Stimulated activated CD8-positive, alpha-beta memory T cell treated with anti-CD3 and anti-CD28 coated beads, Interleukin-15, amount 100 ng/mL, for 48 hours (primary cell): ENCODE measurements around the gene CTBS.

ENCODE experiments used
- DNase-seq, 2 donors: peaks; one replicate each; pipeline ENCODE4 v3.0.0-alpha.2; 2020; ENCODE audit warnings: low read depth in 2 of 2

Gene CTBS

DNA sequence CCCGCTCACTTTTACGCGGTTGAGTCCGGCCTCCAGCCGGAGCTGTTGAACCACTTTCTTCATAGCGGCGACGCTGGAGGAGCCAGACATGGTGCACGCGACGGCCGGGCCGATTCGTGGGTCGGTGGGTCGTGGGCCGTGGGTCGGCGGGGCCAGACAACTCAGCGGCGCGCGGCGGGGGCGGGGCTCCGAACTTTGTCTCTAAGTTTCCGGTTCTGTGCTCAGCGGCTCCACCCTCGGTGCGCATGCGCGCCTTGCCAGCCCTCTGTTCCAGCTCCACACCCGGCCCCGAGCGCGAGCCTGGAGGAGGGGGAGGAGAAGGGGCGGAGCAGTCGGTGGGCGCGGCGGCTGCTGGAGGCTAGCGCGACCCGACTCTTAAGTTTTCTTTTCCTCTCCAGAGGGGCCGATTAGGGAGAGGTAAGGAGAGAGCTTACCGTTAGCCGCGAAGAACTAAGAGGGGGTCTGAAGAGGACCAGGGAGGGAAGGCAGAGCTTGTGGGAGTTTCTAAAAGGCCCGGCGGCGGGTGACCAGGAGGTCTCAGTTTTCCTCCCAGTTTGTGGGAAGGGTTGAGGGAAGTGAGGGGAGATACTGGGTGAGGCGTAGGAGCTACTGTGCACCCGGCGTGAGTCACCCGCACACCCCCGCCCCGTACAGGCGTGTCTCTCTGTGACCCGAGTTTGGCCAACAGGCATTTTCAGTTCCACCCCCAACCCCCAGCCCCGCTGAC, 68.1 kb downstream of the CTBS start, which contains the start of the genes GNG5 and SPATA1:
Gene GNG5 (minus strand): TSS at position 580 of the 727 bp plus-strand sequence. CDS start 490 bp downstream, at position 90.
Gene SPATA1 (plus strand): TSS at position 385 of the 727 bp plus-strand sequence. CDS start 9,974 bp downstream, outside the sequence.
- DNase-seq = peak; percentile 96 to 97

DNA sequence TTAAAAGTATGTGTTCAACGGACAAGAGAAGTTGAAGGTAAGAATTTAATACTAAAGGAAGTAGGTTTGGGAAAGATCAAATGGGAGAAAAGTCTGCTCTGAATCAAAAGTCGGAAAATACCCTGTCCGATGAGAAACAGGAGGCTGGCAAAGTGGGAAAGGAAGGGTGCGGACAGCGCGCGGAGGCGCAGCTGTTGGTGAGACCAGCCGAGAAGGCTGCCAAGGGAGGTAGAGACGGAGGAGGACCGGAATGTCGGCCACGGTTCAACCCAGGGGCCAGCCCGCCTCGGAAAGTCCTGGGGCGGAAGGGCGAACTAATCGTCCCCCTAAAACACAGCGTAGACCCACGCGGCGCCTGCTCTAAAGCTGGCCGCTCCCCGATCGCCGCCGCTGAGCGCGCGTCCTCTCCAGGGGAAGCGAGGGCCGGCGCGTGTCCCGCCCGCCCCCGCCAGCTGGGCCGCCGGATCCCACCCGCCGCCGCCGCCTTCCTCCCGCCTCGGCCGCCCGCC, 68.7 kb downstream of the CTBS start:
- DNase-seq = no peak

DNA sequence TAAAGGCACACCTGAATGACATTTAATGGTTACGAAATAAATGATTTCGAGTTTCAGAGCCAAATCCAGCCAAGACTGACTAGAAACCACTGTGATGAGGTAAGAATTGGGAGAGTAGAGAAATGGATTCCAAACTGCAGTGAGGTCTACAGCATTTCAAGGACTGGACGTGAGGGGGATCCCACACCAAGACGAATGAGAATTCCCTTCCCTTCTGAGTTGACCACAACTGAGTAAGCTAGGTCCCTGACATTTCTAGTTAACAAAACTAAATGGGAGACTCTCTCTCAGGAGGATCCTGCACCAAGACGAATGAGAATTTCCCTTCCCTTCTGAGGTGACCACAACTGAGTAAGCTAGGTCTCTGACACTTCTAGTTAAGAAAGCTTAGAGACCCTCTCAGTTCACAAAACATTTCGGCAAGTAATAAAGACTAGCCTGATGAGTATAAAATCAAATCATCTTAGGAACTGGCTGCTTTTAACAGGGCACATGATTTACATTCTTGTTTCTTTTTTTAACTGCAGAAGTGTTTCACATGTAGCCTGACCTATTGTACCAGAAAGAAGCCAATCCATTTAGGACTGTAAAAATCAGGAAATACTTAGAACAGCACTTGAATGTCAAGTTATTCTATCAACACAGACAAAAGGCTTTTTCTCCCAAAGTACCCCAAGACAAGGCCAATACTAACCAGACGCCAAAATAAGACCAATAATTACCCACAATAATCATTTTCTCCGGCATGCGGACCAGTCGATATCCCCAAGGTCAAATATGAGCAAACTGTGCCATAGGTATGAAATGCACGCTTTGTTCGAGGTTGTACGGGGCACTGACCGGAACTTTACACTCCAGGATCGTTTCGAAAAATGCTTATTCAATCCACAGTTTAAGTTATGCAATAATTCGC, 69.4 kb downstream of the CTBS start:
- no peak for DNase-seq

DNA sequence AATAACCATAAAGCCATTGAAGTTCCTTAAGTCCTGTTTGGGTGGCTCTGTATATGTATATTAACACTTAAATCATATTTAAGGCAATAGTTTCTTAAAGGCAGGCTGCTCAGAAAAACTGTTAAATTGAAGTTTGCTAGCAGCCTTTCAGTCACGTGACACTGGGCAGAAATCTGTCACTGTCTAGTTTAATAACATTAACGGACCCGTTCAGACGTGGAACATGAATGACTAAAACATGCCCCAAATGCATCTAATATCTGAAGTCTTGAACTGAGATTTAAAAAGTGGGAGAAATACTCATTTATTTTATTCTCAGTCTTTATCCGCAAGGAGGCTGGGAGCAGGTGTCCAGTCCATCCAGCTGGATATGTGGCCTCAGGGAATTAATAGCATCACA, 71.3 kb downstream of the CTBS start:
- DNase-seq = no peak
